GM12878 (cell line): ENCODE measurements around the gene SLC2A4RG. TPM values are rescaled to one million over a fixed set of nuclear protein-coding genes. Genes with fewer than 3 reads are reported as not detected.

Source experiments
- ATAC-seq: fragments of 200-7000 bp; cut with Tn5 transposase; 3 replicates; pipeline ENCODE4 v1.9.1; 2020; ENCODE audit warnings: mild to moderate bottlenecking, moderate library complexity
- BruUV-seq: library from RNA; stranded (reverse); fragments of 400-500 nt; replicated peaks from 2 replicates; lab custom pipeline; 2021; lab: Mats Ljungman, UMichigan
- CTCF ChIA-PET: fragments of 300-600 bp; sonication (Branson Sonifier 250); formaldehyde crosslinking; extraction: SDS; loops from one replicate; lab custom pipeline; 2021; ENCODE audit warnings: inconsistent platforms; lab: Yijun Ruan, JAX
- POLR2A ChIA-PET: fragments of 350-600 bp; formaldehyde crosslinking; extraction: SDS; loops from one replicate; lab custom pipeline; 2021; ENCODE audit warnings: inconsistent platforms; lab: Charles Lee
- RAD21 ChIA-PET: fragments of 300-600 bp; sonication (Branson Sonifier 250); formaldehyde crosslinking; loops from one replicate; lab custom pipeline; 2023; ENCODE audit warnings: antibody characterized with exemption; ENCODE audit not compliant: unreplicated experiment; lab: Charles Lee
- SMC1A ChIA-PET: fragments of 300-600 bp; sonication (Branson Sonifier 250); formaldehyde crosslinking; loops from one replicate; lab custom pipeline; 2023; ENCODE audit not compliant: unreplicated experiment, uncharacterized antibody; lab: Charles Lee
- DNase-seq: peaks from one replicate; pipeline ENCODE4 v3.0.0-alpha.2; 2011; ENCODE audit warnings: low read depth, low spot score
- FAIRE-seq: peaks from 3 replicates; lab custom pipeline; 2011; peaks lifted over from hg19 to GRCh38; lab: Jason Lieb, UNC
- H2AFZ ChIP-seq: 2 replicates; pipeline ENCODE4 v1.6.0; 2011; ENCODE audit warnings: low read depth, low read length, control low read depth; ENCODE audit not compliant: control insufficient read depth
- H3K27ac ChIP-seq: 2 replicates; pipeline ENCODE4 v1.5.1; 2011; ENCODE audit warnings: control low read depth; ENCODE audit not compliant: control insufficient read depth, insufficient read depth
- H3K27me3 ChIP-seq, 2 experiments: replicated peaks in 1 of 2; 2 replicates each; pipeline versions ENCODE4 v1.6.0 to v1.6.1; 2011; ENCODE audit warnings: low read length in 1 of 2; ENCODE audit not compliant: control insufficient read depth in 2 of 2, insufficient read depth in 2 of 2
- H3K36me3 ChIP-seq, 2 experiments: 2 replicates each; pipeline ENCODE4 v1.5.1; 2011; ENCODE audit warnings: low read length in 1 of 2; ENCODE audit not compliant: control insufficient read depth in 2 of 2, insufficient read depth in 2 of 2
- H3K4me1 ChIP-seq: 2 replicates; pipeline ENCODE4 v1.6.1; 2011; ENCODE audit warnings: mild to moderate bottlenecking, low read length, moderate library complexity, mixed read lengths; ENCODE audit not compliant: control insufficient read depth, insufficient read depth
- H3K4me2 ChIP-seq: 2 replicates; pipeline ENCODE4 v1.6.0; 2011; ENCODE audit warnings: control low read depth; ENCODE audit not compliant: control insufficient read depth, insufficient read depth
- H3K4me3 ChIP-seq: fragments of 200-600 bp; sonication (generic); 2 replicates; pipeline ENCODE4 v1.5.1; 2016
- H3K79me2 ChIP-seq: 2 replicates; pipeline ENCODE4 v1.6.0; 2011; ENCODE audit warnings: low read length; ENCODE audit not compliant: control insufficient read depth, insufficient read depth
- H3K9ac ChIP-seq: 2 replicates; pipeline ENCODE4 v1.8.0; 2011; ENCODE audit warnings: low read length, control low read depth, mixed read lengths; ENCODE audit not compliant: control insufficient read depth, insufficient read depth
- H3K9me3 ChIP-seq: replicated peaks from 3 replicates; pipeline ENCODE4 v1.5.1; 2011; ENCODE audit warnings: mild to moderate bottlenecking, low read length; ENCODE audit not compliant: control insufficient read depth, insufficient read depth
- H4K20me1 ChIP-seq: 2 replicates; pipeline ENCODE4 v1.6.0; 2011; ENCODE audit not compliant: control insufficient read depth, insufficient read depth
- CBFB ChIP-seq: IDR thresholded peaks from 2 replicates; pipeline ENCODE4 v1.6.1; 2016; ENCODE audit warnings: antibody characterized with exemption, low read depth
- CBX3 ChIP-seq: fragments of 200-600 bp; sonication (generic); IDR thresholded peaks from 2 replicates; pipeline ENCODE4 v1.6.1; 2016; ENCODE audit warnings: low read depth, borderline replicate concordance
- E2F8 ChIP-seq: fragments of 450-650 bp; IDR thresholded peaks from 2 replicates; pipeline ENCODE4 v1.6.1; 2018; ENCODE audit warnings: mild to moderate bottlenecking, low read depth, moderate library complexity; ENCODE audit not compliant: partially characterized antibody
- E4F1 ChIP-seq: fragments of 450-650 bp; IDR thresholded peaks from 2 replicates; pipeline ENCODE4 v1.6.1; 2018; ENCODE audit warnings: borderline replicate concordance, mild to moderate bottlenecking; ENCODE audit not compliant: partially characterized antibody
- EP300 ChIP-seq, 2 experiments: fragments of 150-350 bp in 1 of 2; IDR thresholded peaks; 2 replicates each; pipeline ENCODE4 v1.6.1; 2011 to 2012; ENCODE audit warnings: low read depth in 2 of 2, low read length in 2 of 2, borderline replicate concordance in 1 of 2, improper control_type of control experiment in 1 of 2, inconsistent platforms in 1 of 2; ENCODE audit not compliant: control insufficient read depth in 1 of 2
- IRF3 ChIP-seq: fragments of 450-650 bp; IDR thresholded peaks from 2 replicates; pipeline ENCODE4 v1.6.1; 2014; ENCODE audit warnings: mild to moderate bottlenecking
- SREBF1 ChIP-seq: IDR thresholded peaks from 2 replicates; pipeline ENCODE4 v1.6.1; 2012; ENCODE audit warnings: mild to moderate bottlenecking, low read length
- TBL1XR1 ChIP-seq: IDR thresholded peaks from 2 replicates; pipeline ENCODE4 v1.6.1; 2012; ENCODE audit warnings: low read depth, low read length, improper control_type of control experiment
- YBX1 ChIP-seq: fragments of 450-650 bp; IDR thresholded peaks from 2 replicates; pipeline ENCODE4 v1.6.1; 2016; ENCODE audit warnings: antibody characterized with exemption
- ZNF384 ChIP-seq: IDR thresholded peaks from 2 replicates; pipeline ENCODE4 v1.6.1; 2012; ENCODE audit warnings: low read depth, mild to moderate bottlenecking, low read length, improper control_type of control experiment, borderline replicate concordance
- WGBS: methylation state at CpG from one replicate; pipeline ENCODE4 v1.1.6; 2016; ENCODE audit warnings: low lambda C conversion rate; ENCODE audit not compliant: insufficient replicate concordance, insufficient coverage; ENCODE audit errors: missing lambda C conversion rate; 5-methylcytosine and 5-hydroxymethylcytosine counted together
- in situ Hi-C: fragments of 300-500 bp; cut with MboI; formaldehyde crosslinking; loops from 9 replicates; pipeline ENCODE4 v1.14.3; 2018; ENCODE audit warnings: mixed read lengths
- intact Hi-C: fragments of 100-400 bp; cut with micrococcal nuclease; formaldehyde crosslinking; loops from one replicate; pipeline ENCODE4 v1.14.2; 2022; ENCODE audit not compliant: unreplicated experiment
- polyA plus RNA-seq, 11 experiments: library from polyadenylated mRNA; depleted of rRNA in 4 of 11; unstranded in 6 of 11; stranded (reverse) in 5 of 11; fragments of >200 nt; fragmentation: Nextera tagmentation in 4 of 11; fragmentation: Illumina TruSeq in 1 of 11; extraction: Ambion mirVana in 4 of 11; extraction: Trizol in 1 of 11; gene quantifications; 1 replicate in 1 of 11; 2 replicates in 10 of 11; pipeline versions ENCODE4 v1.2.1 to v1.2.3, GENCODE V29; 2011 to 2016; ENCODE audit warnings: inconsistent platforms in 2 of 11, missing spikeins in 2 of 11, low read depth in 1 of 11
- total RNA-seq, 4 experiments: library from RNA; depleted of rRNA in 3 of 4; stranded (reverse); fragments of >200 nt in 3 of 4; fragmentation: Illumina TruSeq in 1 of 4; extraction: Trizol in 1 of 4; gene quantifications; 2 replicates each; pipeline versions ENCODE4 v1.2.1 to v1.2.3, GENCODE V29; 2013 to 2021
- TF ChIP-seq, protein P1 (sequence below): IDR thresholded peaks from 2 replicates; pipeline ENCODE4 v1.6.1; 2012; ENCODE audit warnings: low read depth, low read length, improper control_type of control experiment

The SLC2A4RG gene
- total and polyA plus RNA-seq, 10 of the 15 experiments (the other 5 are each of a cell fraction or from before 2014, with no cell fraction given), result 0.34 to 65.9 (median 13.3) TPM

GRCh38 chr20:63707558-63708300, 31.8 kb upstream of the SLC2A4RG start, which contains the start of the genes ARFRP1 and ZGPAT (continued):
- TF ChIP-seq E4F1 (no peak), TBL1XR1 (peak; percentile 96), ZNF384 (no peak), YBX1 (no peak)

- H4K20me1 ChIP-seq, result no peaks in the 10 kb centered on the region
- intact Hi-C loops, result no loop called here
- SMC1A ChIA-PET, result interaction anchor here (0.6 to 2.6 kb wide), 8 partner anchors 11 to 156 kb away, joined by 3 to 14 read pairs (median 5); partner anchors contain the start of genes LIME1 and TPD52L2
- H3K9ac ChIP-seq, result peak overlapping the region; percentile 77
- POLR2A ChIA-PET, result interaction anchor here (1.0 to 1.6 kb wide), 7 partner anchors 28 to 188 kb away, joined by 3 to 5 read pairs (median 3); partner anchors contain the start of genes LIME1, RTEL1, SLC2A4RG and TPD52L2
- 50% methylated on average over 46 of the region's 67 CpGs for WGBS
- H3K36me3 ChIP-seq, result peaks cover 5 to 27% of the 10 kb centered on the region in 2 experiments
- FAIRE-seq (no peak), ATAC-seq (no peak; the same call in 2 of the 3 replicates), DNase-seq (no peak)
- in situ Hi-C loops, result loop anchor here (5.0 kb wide), 1 partner anchor 149 kb away; no protein-coding TSS in a partner anchor
- peaks cover 12% of the 10 kb centered on the region for H3K4me1 ChIP-seq
- H3K27ac ChIP-seq, result peak overlapping the region; percentile 67
- H3K4me2 ChIP-seq, result peak overlapping the region; percentile 72
- H3K27me3 ChIP-seq, result no peaks in the 10 kb centered on the region
- RAD21 ChIA-PET, result interaction anchor here (0.6 to 2.4 kb wide), 17 partner anchors 10 to 353 kb away, joined by 3 to 32 read pairs (median 4); partner anchors contain the start of genes LIME1, PRPF6, PTK6 and RTEL1
- H3K9me3 ChIP-seq, result peaks cover 7% of the 10 kb centered on the region; the same call in 2 of the 3 replicates
- CTCF ChIA-PET, result interaction anchor here (0.9 to 3.3 kb wide), 16 partner anchors 10 to 269 kb away, joined by 3 to 28 read pairs (median 5); partner anchors contain the start of genes LIME1, RTEL1, SLC2A4RG and TPD52L2
- peak overlapping the region; percentile 41 for H2AFZ ChIP-seq
- TF ChIP-seq E2F8 (no peak), CBX3 (no peak), SREBF1 (no peak), EP300 (IDR thresholded peaks at IDR 0.05; ENCODE audit: borderline replicate concordance in 1 of 2, control insufficient read depth in 1 of 2, low read depth in 2 of 2, low read length in 2 of 2) (no peak), IRF3 (no peak), CBFB (no peak)
- TF ChIP-seq, protein P1, sequence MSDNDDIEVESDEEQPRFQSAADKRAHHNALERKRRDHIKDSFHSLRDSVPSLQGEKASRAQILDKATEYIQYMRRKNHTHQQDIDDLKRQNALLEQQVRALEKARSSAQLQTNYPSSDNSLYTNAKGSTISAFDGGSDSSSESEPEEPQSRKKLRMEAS, result no peak
- peaks cover 50% of the 10 kb centered on the region for H3K79me2 ChIP-seq
- H3K4me3 ChIP-seq, result peak overlapping the region; percentile 89
- TSS peak; percentile 65 for BruUV-seq
These were observed 31.1 kb upstream of the SLC2A4RG start for GRCh38 chr20:63708301-63709148.
